Body of pancreas (tissue), 4 donors: Measurements from ENCODE around the gene WNT3. TPM values are rescaled to one million over a fixed set of nuclear protein-coding genes. Genes with fewer than 3 reads are reported as not detected.
A peak's percentile ranks its signal among the peaks of the same experiment; 100 is the strongest.

Experiments used
- ATAC-seq: fragments of 150-250 bp; one replicate; pipeline ENCODE4 v1.9.1; 2016
- DNase-seq, 4 donors: peaks; one replicate each; pipeline ENCODE4 v3.0.0-alpha.2; 2019
- H3K27ac ChIP-seq, 4 donors: fragments of 200-600 bp; sonication (generic); 1 replicate in 3 of 4; 2 replicates in 1 of 4; pipeline versions ENCODE4 v1.5.1 to v1.6.1; 2016 to 2019; ENCODE audit warnings: mild to moderate bottlenecking in 1 of 4, mixed read lengths in 1 of 4, moderate library complexity in 1 of 4
- H3K27me3 ChIP-seq, 2 donors: fragments of 200-600 bp; sonication (generic); one replicate each; pipeline ENCODE4 v1.6.0; 2016; ENCODE audit warnings: mild to moderate bottlenecking in 1 of 2
- H3K36me3 ChIP-seq, 2 donors: fragments of 200-600 bp; sonication (generic); replicated peaks in 1 of 2; 2 replicates each; pipeline ENCODE4 v1.5.1; 2016; ENCODE audit warnings: low read depth in 2 of 2; ENCODE audit not compliant: insufficient read depth in 1 of 2
- H3K4me1 ChIP-seq: fragments of 200-600 bp; sonication (generic); one replicate; pipeline ENCODE4 v1.6.0; 2016
- H3K4me3 ChIP-seq, 2 donors: fragments of 200-600 bp; sonication (generic); 1 replicate in 1 of 2; 2 replicates in 1 of 2; pipeline ENCODE4 v1.5.1; 2016 to 2019
- H3K9me3 ChIP-seq, 3 donors: fragments of 200-600 bp; sonication (generic); 1 replicate in 2 of 3; 2 replicates in 1 of 3; pipeline ENCODE4 v1.5.1; 2016
- POLR2A ChIP-seq, 3 donors: fragments of 450-650 bp; IDR thresholded peaks; one replicate each; pipeline ENCODE4 v1.6.1; 2016; ENCODE audit warnings: antibody characterized with exemption in 3 of 3, mild to moderate bottlenecking in 2 of 3
- WGBS, 2 donors: methylation state at CpG; one replicate each; pipeline ENCODE4 v1.1.5; 2017; 5-methylcytosine and 5-hydroxymethylcytosine counted together
- intact Hi-C: fragments of 100-400 bp; cut with DNase I; formaldehyde crosslinking; loops from one replicate; pipeline ENCODE4 v1.15.1; 2023
- total RNA-seq, 2 donors: library from RNA; depleted of rRNA; stranded (reverse); fragments of >200 nt; gene quantifications; one replicate each; pipeline ENCODE4 v1.1.0, GENCODE V29; 2016
- TF ChIP-seq, protein P1 (sequence below), 7 experiments: fragments of 450-650 bp in 4 of 7; fragments of 200-600 bp in 3 of 7; sonication (generic) in 3 of 7; IDR thresholded peaks; one replicate each; pipeline ENCODE4 v1.5.1; 2016 to 2019; ENCODE audit warnings: antibody characterized with exemption in 7 of 7

WNT3 gene, protein sequence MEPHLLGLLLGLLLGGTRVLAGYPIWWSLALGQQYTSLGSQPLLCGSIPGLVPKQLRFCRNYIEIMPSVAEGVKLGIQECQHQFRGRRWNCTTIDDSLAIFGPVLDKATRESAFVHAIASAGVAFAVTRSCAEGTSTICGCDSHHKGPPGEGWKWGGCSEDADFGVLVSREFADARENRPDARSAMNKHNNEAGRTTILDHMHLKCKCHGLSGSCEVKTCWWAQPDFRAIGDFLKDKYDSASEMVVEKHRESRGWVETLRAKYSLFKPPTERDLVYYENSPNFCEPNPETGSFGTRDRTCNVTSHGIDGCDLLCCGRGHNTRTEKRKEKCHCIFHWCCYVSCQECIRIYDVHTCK
- 1 to 10 TPM in 1 of 2 donors, under 1 TPM in 1; 0.26 to 1.6 TPM for total RNA-seq

GRCh38 chr17:46818316-46818928 lies at the start of gene WNT3:
Gene WNT3, minus strand, starts transcription at chr17:46818692. Its CDS starts 95 bp downstream, at chr17:46818597.
- intact Hi-C loops, result no loop called here
- H3K4me3 ChIP-seq, result peak within 1 kb of the TSS in 1 of 2 donors; percentile 17
- no peak for DNase-seq
- TF ChIP-seq POLR2A (IDR thresholded peaks at IDR 0.05), result no peak
- TF ChIP-seq, protein P1, sequence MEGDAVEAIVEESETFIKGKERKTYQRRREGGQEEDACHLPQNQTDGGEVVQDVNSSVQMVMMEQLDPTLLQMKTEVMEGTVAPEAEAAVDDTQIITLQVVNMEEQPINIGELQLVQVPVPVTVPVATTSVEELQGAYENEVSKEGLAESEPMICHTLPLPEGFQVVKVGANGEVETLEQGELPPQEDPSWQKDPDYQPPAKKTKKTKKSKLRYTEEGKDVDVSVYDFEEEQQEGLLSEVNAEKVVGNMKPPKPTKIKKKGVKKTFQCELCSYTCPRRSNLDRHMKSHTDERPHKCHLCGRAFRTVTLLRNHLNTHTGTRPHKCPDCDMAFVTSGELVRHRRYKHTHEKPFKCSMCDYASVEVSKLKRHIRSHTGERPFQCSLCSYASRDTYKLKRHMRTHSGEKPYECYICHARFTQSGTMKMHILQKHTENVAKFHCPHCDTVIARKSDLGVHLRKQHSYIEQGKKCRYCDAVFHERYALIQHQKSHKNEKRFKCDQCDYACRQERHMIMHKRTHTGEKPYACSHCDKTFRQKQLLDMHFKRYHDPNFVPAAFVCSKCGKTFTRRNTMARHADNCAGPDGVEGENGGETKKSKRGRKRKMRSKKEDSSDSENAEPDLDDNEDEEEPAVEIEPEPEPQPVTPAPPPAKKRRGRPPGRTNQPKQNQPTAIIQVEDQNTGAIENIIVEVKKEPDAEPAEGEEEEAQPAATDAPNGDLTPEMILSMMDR (IDR thresholded peaks at IDR 0.05), result no peak
- peak; percentile 24 for ATAC-seq
- H3K36me3 ChIP-seq, result no peaks in the 10 kb centered on the region
- H3K27ac ChIP-seq, result no peak within 1 kb of the TSS
- peaks cover 0 to 34% of the 10 kb centered on the region in 2 donors for H3K27me3 ChIP-seq
- peaks cover 13% of the 10 kb centered on the region for H3K4me1 ChIP-seq
- no peaks in the 10 kb centered on the region for H3K9me3 ChIP-seq
- 6 to 23% methylated on average over 12 to 41 of the region's 47 CpGs for WGBS, 2 donors

DNA sequence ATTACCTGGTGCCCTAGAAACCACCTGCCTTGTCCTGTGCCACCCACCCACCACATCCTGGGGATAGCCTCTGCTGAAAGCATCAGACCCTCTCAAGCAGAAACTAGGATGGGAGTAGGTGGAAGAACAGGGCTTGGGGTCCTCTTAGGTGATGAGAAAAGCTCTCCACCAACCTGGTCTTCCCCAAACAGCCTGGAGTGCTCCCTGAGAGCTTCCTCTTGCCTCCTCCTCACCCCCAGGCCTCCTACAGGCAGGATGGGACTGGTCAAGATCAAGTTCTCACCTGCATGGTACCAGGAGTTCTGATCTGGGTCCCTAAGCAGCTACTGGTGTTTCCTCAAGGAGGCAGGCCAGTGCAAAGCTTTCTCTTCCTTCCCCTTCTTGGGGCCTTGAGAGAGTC lies 48.3 kb upstream of the WNT3 start:
- DNase-seq (no peak), ATAC-seq (no peak)
- H3K27me3 ChIP-seq, result no peaks in the 10 kb centered on the region
- intact Hi-C loops, result no loop called here
- no peaks in the 10 kb centered on the region for H3K9me3 ChIP-seq
- TF ChIP-seq, protein P1 (IDR thresholded peaks at IDR 0.05), result no peak
- TF ChIP-seq POLR2A (IDR thresholded peaks at IDR 0.05), result no peak
- H3K36me3 ChIP-seq, result no peaks in the 10 kb centered on the region
- H3K4me3 ChIP-seq, result no peak overlapping the region
- H3K27ac ChIP-seq, result no peak overlapping the region
- H3K4me1 ChIP-seq, result peaks cover 23% of the 10 kb centered on the region

DNA sequence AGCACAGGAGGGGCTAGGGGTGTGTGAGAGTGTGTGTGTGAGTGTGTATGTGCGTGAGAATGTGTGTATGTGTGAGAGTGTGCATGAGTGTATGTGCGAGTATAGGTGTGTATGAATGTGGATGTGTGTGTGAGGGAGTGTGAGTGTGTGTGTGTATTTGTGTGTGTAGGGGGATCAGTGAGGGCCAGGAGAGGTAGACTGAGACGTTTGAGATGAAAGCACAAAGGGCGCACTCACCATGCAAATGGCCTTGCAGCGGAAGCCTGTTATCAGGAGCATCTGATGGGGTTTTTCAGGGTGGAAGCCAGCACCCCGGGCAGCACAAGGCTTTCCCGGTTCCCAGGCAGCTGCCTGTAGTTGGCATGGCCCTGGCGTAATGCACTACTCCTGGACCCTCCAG lies 47.8 kb upstream of the WNT3 start:
- H3K27ac ChIP-seq, result no peak overlapping the region
- DNase-seq, result no peak
- TF ChIP-seq, protein P1 (IDR thresholded peaks at IDR 0.05), result no peak
- no peak for TF ChIP-seq POLR2A (IDR thresholded peaks at IDR 0.05)
- H3K27me3 ChIP-seq, result no peaks in the 10 kb centered on the region
- intact Hi-C loops, result no loop called here
- H3K4me1 ChIP-seq, result peaks cover 22% of the 10 kb centered on the region
- H3K36me3 ChIP-seq, result no peaks in the 10 kb centered on the region
- no peak overlapping the region for H3K4me3 ChIP-seq
- 60 to 69% methylated on average over 7 to 8 of the region's 8 CpGs for WGBS, 2 donors
- no peak for ATAC-seq
- no peaks in the 10 kb centered on the region for H3K9me3 ChIP-seq

GRCh38 chr17:46865100-46865499 lies 46.6 kb upstream of the WNT3 start:
- H3K4me1 ChIP-seq, result peaks cover 9% of the 10 kb centered on the region
- H3K9me3 ChIP-seq, result no peaks in the 10 kb centered on the region
- no peaks in the 10 kb centered on the region for H3K27me3 ChIP-seq
- no peaks in the 10 kb centered on the region for H3K36me3 ChIP-seq
- no peak overlapping the region for H3K4me3 ChIP-seq
- DNase-seq (no peak), ATAC-seq (no peak)
- no peak overlapping the region for H3K27ac ChIP-seq
- TF ChIP-seq POLR2A (IDR thresholded peaks at IDR 0.05), result no peak
- TF ChIP-seq, protein P1 (IDR thresholded peaks at IDR 0.05), result no peak
- WGBS, 2 donors, result 39 to 64% methylated on average over 7 to 8 of the region's 8 CpGs
- intact Hi-C loops, result no loop called here
